Measurements from ENCODE around the gene PGM2.

PGM2 gene

DNA sequence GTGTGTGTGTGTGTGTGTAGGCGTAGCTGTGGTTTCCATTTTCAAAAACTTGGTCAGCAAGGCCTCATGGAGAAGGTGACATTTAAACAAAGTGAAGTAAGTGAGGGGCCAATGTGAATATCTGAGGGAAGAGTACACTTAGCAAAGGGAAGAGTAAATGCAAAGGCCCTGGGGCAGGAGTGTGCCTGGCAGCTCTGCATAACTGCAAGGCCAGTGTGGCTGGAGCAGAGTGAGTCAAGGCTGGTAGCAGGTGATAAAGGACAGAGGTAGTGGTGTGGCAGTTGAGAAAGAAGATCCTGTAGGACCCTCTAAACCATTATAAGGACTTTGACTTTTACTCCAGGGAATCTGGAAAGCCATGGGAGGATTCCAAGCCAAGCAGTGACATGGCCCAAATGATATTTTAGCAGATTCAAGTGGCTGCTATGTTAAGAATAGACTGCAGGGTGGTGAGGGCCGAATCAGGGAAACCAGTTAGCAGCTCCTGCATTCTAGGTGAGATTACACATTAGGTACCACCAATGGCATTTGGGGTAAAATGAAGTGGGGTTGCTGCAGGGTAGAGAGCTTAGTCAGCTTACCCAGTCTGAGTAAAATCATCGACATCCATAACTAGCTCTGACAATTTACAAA is 58.5 kb downstream of the PGM2 start:
- no peaks in the 10 kb centered on the region for H3K36me3 ChIP-seq (ENCODE audit: control insufficient read depth in 1 of 2, insufficient read depth in 2 of 2, low read length in 2 of 2)
- H3K27ac ChIP-seq (ENCODE audit: low read length) = peak overlapping the region; percentile 74
- H3K27me3 ChIP-seq (ENCODE audit: low read depth, low read length) = no peaks in the 10 kb centered on the region
- H3K9me3 ChIP-seq (ENCODE audit: control insufficient read depth in 1 of 2, low read length in 2 of 2) = no peaks in the 10 kb centered on the region
- no peak overlapping the region for H3K4me3 ChIP-seq (ENCODE audit: low read depth in 1 of 2, low read length in 2 of 2)
- peaks cover 3 to 4% of the 10 kb centered on the region in 2 donors for H3K4me1 ChIP-seq (ENCODE audit: control insufficient read depth in 1 of 2, insufficient read depth in 2 of 2, low read length in 2 of 2)

DNA sequence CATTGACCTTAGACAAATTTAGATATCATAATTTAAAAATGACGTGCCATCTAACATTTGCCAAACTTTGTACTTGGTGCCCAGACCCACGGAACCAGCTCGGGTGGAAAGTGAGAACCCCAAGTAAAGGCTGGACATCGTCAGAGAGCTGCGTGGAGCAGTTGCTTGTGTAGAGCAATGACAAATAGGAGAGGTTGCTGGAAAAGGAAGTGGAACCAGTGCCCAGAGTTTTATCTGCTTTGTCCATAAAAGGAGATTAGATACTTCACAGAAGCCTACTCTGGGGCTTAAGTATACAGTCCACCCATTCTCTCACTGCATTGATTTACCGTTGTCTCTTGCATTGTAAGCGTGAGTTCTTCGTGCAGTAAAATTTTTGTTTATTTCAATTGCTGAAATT is 59.0 kb downstream of the PGM2 start:
- Histone ChIP-seq H3K4me1 (ENCODE audit: control insufficient read depth in 1 of 2, insufficient read depth in 2 of 2, low read length in 2 of 2) (peaks cover 3 to 4% of the 10 kb centered on the region in 2 donors), H3K36me3 (ENCODE audit: control insufficient read depth in 1 of 2, insufficient read depth in 2 of 2, low read length in 2 of 2) (no peaks in the 10 kb centered on the region), H3K27me3 (ENCODE audit: low read depth, low read length) (no peaks in the 10 kb centered on the region), H3K27ac (ENCODE audit: low read length) (peak overlapping the region; percentile 74), H3K4me3 (ENCODE audit: low read depth in 1 of 2, low read length in 2 of 2) (no peak overlapping the region), H3K9me3 (ENCODE audit: control insufficient read depth in 1 of 2, low read length in 2 of 2) (no peaks in the 10 kb centered on the region)

DNA sequence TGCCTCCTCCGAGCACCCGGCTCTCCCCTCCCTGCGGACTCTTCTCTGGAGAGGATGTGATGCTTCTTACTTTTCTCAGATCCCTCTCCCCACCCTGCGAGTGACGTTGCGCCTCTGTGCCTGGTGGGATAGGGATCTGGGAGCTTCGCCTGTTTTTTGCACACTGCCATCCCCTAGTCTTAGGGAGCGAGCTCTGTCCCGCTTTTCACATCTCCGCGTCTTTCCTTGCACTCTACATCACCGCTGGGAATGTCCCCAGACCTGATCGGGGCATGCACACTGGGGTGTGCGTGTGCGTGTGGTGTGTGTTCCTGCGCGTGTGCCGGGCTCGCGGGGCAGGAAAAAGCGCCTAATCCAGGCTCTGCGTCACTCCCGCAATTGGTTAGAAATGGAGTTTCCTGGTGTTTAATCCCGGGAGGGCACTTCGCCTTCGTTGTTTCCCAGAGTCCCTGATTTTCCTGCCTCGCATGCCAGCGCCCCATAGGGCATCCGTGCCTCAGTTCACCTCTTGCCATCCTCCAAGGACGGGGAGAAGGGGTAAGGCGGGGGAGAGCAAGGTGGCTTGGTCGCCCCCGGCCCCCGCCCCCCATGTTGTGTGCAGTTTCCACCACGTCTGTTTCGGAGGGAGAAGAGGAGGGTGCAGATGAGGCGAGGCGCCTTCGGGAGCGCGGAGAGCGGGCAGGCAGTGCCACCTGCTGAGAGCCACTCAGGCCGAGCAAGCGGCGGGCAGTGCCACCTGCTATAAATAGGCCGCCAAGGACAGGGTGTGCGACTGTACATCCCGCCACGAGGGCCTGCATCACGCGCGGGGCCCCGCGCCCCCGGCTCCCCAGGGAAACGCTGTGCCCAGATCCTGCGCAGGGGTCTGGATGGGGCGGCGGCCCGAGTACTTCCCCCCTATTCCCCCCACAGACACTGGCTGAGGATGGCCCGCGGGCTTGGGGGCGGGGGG is 63.6 kb downstream of the PGM2 start:
- H3K4me1 ChIP-seq (ENCODE audit: control insufficient read depth in 1 of 2, insufficient read depth in 2 of 2, low read length in 2 of 2) = peaks cover 4 to 16% of the 10 kb centered on the region in 2 donors

DNA sequence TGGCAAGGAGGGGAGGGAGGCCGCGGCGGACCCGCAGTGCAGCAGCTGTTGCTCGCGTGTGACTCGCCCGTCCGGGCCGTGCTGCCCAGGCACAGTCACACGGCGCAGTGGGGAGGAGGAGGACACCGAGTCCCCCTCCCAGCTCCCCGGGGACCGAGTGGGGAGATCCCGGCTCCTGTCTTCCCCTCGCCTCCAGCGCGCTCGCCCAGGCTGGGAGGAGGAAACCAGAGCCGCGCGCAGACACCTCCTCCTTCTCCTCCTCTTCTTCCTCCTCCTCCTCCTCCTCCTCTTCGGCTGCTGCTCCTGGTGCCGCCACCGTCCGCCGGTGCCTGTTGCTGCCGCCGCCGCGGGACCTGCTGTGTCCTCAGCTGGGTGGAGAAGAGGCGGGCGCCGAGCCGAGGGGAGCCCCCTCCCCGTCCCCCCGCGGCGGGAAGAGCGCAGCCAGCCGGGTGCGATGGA is 64.3 kb downstream of the PGM2 start, which contains the start of gene TBC1D1:
Gene TBC1D1 (plus strand): TSS at position 284 of the 459 bp plus-strand sequence. CDS start 11,012 bp downstream, outside the sequence.
- H3K4me1 ChIP-seq (ENCODE audit: control insufficient read depth in 1 of 2, insufficient read depth in 2 of 2, low read length in 2 of 2) = peaks cover 4 to 18% of the 10 kb centered on the region in 2 donors
- no peaks in the 10 kb centered on the region for H3K27me3 ChIP-seq (ENCODE audit: low read depth, low read length)
- H3K9me3 ChIP-seq (ENCODE audit: control insufficient read depth in 1 of 2, low read length in 2 of 2) = no peaks in the 10 kb centered on the region
- peak within 1 kb of the TSS; percentile 61 for H3K27ac ChIP-seq (ENCODE audit: low read length)
- no peaks in the 10 kb centered on the region for H3K36me3 ChIP-seq (ENCODE audit: control insufficient read depth in 1 of 2, insufficient read depth in 2 of 2, low read length in 2 of 2)
- H3K4me3 ChIP-seq (ENCODE audit: low read depth in 1 of 2, low read length in 2 of 2) = peak within 1 kb of the TSS; percentile 60 to 85

More for the DNA sequence above, 63.6 kb downstream of the PGM2 start:
- H3K27me3 ChIP-seq (ENCODE audit: low read depth, low read length) = no peaks in the 10 kb centered on the region
- H3K4me3 ChIP-seq (ENCODE audit: low read depth in 1 of 2, low read length in 2 of 2) = peak overlapping the region; percentile 60 to 85
- no peaks in the 10 kb centered on the region for H3K36me3 ChIP-seq (ENCODE audit: control insufficient read depth in 1 of 2, insufficient read depth in 2 of 2, low read length in 2 of 2)
- H3K27ac ChIP-seq (ENCODE audit: low read length) = peak overlapping the region; percentile 61
- no peaks in the 10 kb centered on the region for H3K9me3 ChIP-seq (ENCODE audit: control insufficient read depth in 1 of 2, low read length in 2 of 2)

DNA sequence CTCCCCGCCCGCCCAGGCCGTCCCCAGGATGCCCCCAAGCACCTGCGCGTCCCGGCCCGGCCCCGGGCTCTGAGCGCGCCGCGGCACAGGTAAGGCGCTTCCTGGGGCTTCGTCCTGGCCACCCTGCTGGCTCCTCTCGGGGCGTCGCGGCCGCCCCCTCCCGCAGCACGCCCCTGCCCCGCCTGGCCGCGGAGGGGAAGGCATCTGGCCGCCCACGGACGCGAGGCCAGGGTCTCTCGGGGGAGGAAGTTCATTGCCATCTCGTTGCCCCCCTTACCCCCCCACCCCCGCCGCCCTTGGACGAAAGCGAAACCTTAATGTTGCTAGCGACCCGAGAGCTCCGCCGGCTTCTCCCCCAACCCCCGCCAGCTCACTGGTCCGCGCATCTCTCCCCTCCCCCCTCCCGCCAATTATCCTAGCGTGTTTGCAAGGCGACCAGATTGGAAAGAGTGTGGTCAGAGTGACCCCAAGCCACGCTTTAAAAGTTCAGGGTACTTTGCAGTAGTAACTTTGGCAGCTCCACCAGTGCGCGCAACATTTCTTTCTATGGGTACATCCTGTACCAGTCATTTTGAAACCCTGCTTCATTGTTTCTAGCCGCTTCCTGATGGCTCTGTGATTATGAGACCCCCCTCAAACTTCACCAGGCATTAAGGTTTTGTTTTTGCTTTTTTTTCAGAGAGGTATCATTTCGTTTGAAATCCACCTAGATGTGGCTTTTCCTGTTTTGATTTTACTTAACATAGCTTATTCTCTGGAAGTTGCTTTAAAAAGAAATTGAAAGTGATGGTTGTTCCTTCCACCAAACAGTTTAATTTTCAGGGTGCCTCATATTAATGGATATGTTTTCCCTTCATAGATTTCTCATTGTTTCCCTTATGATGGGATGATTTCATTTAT is 65.0 kb downstream of the PGM2 start:
- Histone ChIP-seq H3K4me1 (ENCODE audit: control insufficient read depth in 1 of 2, insufficient read depth in 2 of 2, low read length in 2 of 2) (peaks cover 4 to 23% of the 10 kb centered on the region in 2 donors), H3K27ac (ENCODE audit: low read length) (peak overlapping the region; percentile 50), H3K27me3 (ENCODE audit: low read depth, low read length) (no peaks in the 10 kb centered on the region)

DNA sequence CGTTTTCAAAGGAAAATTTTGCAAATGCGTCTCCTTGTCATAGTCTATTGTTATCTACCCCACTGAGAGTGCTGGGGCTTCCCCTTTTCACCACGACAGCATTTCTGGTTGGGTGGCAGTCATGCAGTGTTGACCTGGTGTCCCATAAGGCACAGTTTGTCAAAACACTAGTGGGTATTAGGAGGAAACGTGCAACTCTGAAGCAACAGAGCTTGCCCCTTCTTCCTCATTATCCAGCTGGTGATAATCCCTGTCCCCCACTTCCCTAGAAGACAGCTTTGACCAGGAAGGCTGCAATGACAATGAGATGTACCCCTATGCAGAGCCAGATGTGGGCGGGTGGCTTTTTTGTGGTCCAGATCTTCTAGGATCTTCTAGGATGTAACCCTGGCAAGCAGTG is 66.2 kb downstream of the PGM2 start:
- Histone ChIP-seq H3K4me1 (ENCODE audit: control insufficient read depth in 1 of 2, insufficient read depth in 2 of 2, low read length in 2 of 2) (peaks cover 4 to 25% of the 10 kb centered on the region in 2 donors), H3K4me3 (ENCODE audit: low read depth in 1 of 2, low read length in 2 of 2) (peak overlapping the region; percentile 60 to 85), H3K27me3 (ENCODE audit: low read depth, low read length) (no peaks in the 10 kb centered on the region), H3K27ac (ENCODE audit: low read length) (no peak overlapping the region), H3K36me3 (ENCODE audit: control insufficient read depth in 1 of 2, insufficient read depth in 2 of 2, low read length in 2 of 2) (no peaks in the 10 kb centered on the region), H3K9me3 (ENCODE audit: control insufficient read depth in 1 of 2, low read length in 2 of 2) (no peaks in the 10 kb centered on the region)

More for the DNA sequence above, 65.0 kb downstream of the PGM2 start:
- Histone ChIP-seq H3K9me3 (ENCODE audit: control insufficient read depth in 1 of 2, low read length in 2 of 2) (no peaks in the 10 kb centered on the region), H3K36me3 (ENCODE audit: control insufficient read depth in 1 of 2, insufficient read depth in 2 of 2, low read length in 2 of 2) (no peaks in the 10 kb centered on the region), H3K4me3 (ENCODE audit: low read depth in 1 of 2, low read length in 2 of 2) (peak overlapping the region; percentile 60 to 85)

DNA sequence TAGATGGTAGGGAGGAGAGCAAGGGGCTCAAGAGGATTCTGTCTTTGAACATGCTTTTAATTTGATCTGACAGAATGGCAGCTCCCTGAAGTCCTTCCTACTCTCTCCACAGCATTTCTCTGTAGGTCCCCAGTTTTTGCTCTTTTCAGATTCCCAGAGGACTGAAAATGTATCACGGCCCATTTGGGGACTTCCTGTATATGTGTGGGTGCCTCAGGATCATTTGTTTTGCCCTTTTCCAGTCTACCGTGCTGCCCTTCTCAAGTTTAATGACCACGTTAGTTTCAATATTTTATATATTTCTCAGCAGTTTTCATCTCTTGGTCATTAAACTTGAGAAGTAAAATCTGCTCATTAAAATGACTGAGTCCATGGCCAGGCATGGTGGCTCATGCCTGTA is 66.7 kb downstream of the PGM2 start:
- no peaks in the 10 kb centered on the region for H3K9me3 ChIP-seq (ENCODE audit: control insufficient read depth in 1 of 2, low read length in 2 of 2)
- no peaks in the 10 kb centered on the region for H3K36me3 ChIP-seq (ENCODE audit: control insufficient read depth in 1 of 2, insufficient read depth in 2 of 2, low read length in 2 of 2)
- no peaks in the 10 kb centered on the region for H3K27me3 ChIP-seq (ENCODE audit: low read depth, low read length)
- H3K4me1 ChIP-seq (ENCODE audit: control insufficient read depth in 1 of 2, insufficient read depth in 2 of 2, low read length in 2 of 2) = peaks cover 4 to 25% of the 10 kb centered on the region in 2 donors
- peak overlapping the region; percentile 60 to 85 for H3K4me3 ChIP-seq (ENCODE audit: low read depth in 1 of 2, low read length in 2 of 2)
- H3K27ac ChIP-seq (ENCODE audit: low read length) = no peak overlapping the region

DNA sequence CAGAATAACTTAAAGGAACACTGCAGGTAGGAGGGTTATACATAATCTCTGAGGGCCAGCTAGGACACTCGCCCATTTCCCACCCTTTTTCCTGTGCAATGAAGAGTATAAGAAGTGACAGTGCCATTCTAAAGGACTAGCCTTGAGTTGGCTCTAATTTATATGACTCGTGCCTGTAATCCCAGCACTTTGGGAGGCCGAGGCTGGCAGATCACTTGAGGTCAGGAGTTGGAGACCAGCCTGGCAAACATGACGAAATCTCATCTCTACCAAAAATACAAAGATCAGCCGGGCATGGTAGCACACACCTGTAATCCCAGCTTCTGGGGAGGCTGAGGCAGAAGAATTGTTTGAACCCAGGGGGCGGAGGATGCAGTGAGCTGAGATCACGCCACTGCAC is 68.8 kb downstream of the PGM2 start:
- H3K36me3 ChIP-seq (ENCODE audit: control insufficient read depth in 1 of 2, insufficient read depth in 2 of 2, low read length in 2 of 2) = no peaks in the 10 kb centered on the region
- H3K27me3 ChIP-seq (ENCODE audit: low read depth, low read length) = no peaks in the 10 kb centered on the region
- H3K4me1 ChIP-seq (ENCODE audit: control insufficient read depth in 1 of 2, insufficient read depth in 2 of 2, low read length in 2 of 2) = peaks cover 4 to 25% of the 10 kb centered on the region in 2 donors
- no peak overlapping the region for H3K27ac ChIP-seq (ENCODE audit: low read length)
- H3K4me3 ChIP-seq (ENCODE audit: low read depth in 1 of 2, low read length in 2 of 2) = no peak overlapping the region
- no peaks in the 10 kb centered on the region for H3K9me3 ChIP-seq (ENCODE audit: control insufficient read depth in 1 of 2, low read length in 2 of 2)

DNA sequence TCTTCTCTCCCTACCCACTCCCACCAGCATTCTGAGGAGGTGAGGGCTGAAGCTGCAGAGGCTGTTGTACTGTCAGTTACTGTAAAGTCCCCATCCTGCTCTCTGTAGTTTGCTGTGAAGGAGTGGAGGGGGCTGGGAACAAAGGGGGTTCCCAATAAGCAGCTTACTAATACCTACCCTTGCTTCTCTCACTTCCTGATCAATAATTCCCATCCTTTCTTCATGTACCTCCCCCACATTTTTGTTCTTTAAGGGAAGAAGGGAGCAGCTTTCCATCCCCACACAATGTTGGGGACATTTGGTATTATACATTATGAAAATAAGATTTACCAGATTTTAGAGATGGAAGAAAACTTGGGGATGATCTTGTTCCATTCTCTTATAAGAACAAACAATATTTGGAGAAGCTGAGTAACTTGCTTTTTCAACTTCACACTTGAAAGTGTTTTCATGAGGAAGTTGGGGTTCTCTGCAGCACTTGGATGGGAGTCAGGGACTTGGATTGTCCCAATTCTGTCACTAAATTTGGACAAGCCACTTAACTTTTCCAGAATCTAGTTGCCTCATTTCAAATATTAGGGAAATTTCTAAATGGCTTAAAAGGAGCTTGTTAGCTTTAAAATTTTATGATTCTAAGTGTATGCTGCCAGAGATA is 69.8 kb downstream of the PGM2 start:
- no peak overlapping the region for H3K27ac ChIP-seq (ENCODE audit: low read length)
- no peaks in the 10 kb centered on the region for H3K27me3 ChIP-seq (ENCODE audit: low read depth, low read length)
- peaks cover 4 to 25% of the 10 kb centered on the region in 2 donors for H3K4me1 ChIP-seq (ENCODE audit: control insufficient read depth in 1 of 2, insufficient read depth in 2 of 2, low read length in 2 of 2)
- no peaks in the 10 kb centered on the region for H3K36me3 ChIP-seq (ENCODE audit: control insufficient read depth in 1 of 2, insufficient read depth in 2 of 2, low read length in 2 of 2)
- no peaks in the 10 kb centered on the region for H3K9me3 ChIP-seq (ENCODE audit: control insufficient read depth in 1 of 2, low read length in 2 of 2)
- H3K4me3 ChIP-seq (ENCODE audit: low read depth in 1 of 2, low read length in 2 of 2) = no peak overlapping the region

DNA sequence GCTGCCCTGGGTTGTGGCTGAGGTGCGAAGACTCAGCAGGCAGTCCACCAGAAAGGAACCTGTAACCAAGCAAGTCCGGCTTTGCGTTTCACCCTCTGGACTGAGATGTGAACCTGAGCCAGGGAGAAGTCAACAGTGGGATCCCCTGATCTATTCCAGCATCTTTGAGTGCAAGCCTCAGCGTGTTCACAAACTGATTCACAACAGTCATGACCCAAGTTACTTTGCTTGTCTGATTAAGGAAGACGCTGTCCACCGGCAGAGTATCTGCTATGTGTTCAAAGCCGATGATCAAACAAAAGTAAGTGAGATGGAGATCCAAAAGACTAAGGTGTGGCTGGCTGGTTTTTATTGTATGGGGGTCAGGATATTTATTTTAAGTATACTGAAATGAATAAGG is 75.7 kb downstream of the PGM2 start:
- H3K36me3 ChIP-seq (ENCODE audit: control insufficient read depth in 1 of 2, insufficient read depth in 2 of 2, low read length in 2 of 2) = peaks cover 0 to 4% of the 10 kb centered on the region in 2 donors
- H3K4me3 ChIP-seq (ENCODE audit: low read depth in 1 of 2, low read length in 2 of 2) = no peak overlapping the region
- no peak overlapping the region for H3K27ac ChIP-seq (ENCODE audit: low read length)
- no peaks in the 10 kb centered on the region for H3K27me3 ChIP-seq (ENCODE audit: low read depth, low read length)
- no peaks in the 10 kb centered on the region for H3K9me3 ChIP-seq (ENCODE audit: control insufficient read depth in 1 of 2, low read length in 2 of 2)
- H3K4me1 ChIP-seq (ENCODE audit: control insufficient read depth in 1 of 2, insufficient read depth in 2 of 2, low read length in 2 of 2) = peaks cover 0 to 39% of the 10 kb centered on the region in 2 donors

All from muscle layer of duodenum (tissue), 2 donors.